ENCODE results near the gene RP9. TPM values are rescaled to one million over a fixed set of nuclear protein-coding genes. Genes with fewer than 3 reads are reported as not detected.

RP9 gene
- total and polyA plus RNA-seq, 9 of the 15 experiments (the other 6 are each of a cell fraction or from before 2014, with no cell fraction given) = 10.7 to 44.8 (median 33.4) TPM

DNA sequence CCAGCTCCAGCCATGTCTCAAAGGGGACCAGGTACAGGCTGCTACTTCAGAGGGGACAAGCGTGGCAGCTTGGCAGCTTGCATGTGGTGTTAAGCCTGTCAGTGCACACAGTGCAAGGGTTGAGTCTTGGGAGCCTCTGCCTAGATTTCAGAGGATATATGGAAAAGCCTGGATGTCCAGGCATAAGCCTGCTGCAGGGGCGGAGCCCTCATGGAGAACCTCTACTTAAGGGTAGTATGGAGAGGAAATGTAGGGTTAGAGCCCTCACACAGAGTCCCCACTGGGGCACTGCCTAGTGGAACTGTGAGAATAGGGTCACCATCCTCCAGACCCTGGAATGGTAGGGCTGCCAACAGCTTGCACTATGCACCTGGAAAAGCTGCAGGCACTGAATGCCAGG, 38.9 kb downstream of the RP9 start:
- H3K27me3 ChIP-seq (ENCODE audit: control insufficient read depth in 2 of 2, insufficient read depth in 2 of 2, low read length in 2 of 2) = no peaks in the 10 kb centered on the region
- H3K9me1 ChIP-seq (ENCODE audit: control insufficient read depth, insufficient read depth, low read length) = no peaks in the 10 kb centered on the region
- in situ Hi-C loops (cut with MboI) (no loop called here), intact Hi-C loops (cut with micrococcal nuclease) (no loop called here)
- H3K36me3 ChIP-seq (ENCODE audit: control insufficient read depth, insufficient read depth, low read length) = no peaks in the 10 kb centered on the region
- no peaks in the 10 kb centered on the region for H3K79me2 ChIP-seq (ENCODE audit: control insufficient read depth, insufficient read depth, low read length)
- H3K4me3 ChIP-seq = no peak overlapping the region
- no peak overlapping the region for H2AFZ ChIP-seq (ENCODE audit: low read depth, low read length)
- POLR2A ChIA-PET = interaction anchor here (0.6 kb wide), 1 partner anchor 435 kb away, joined by 3 read pairs; no protein-coding TSS in a partner anchor
- WGBS (ENCODE audit: insufficient coverage, low coverage, missing lambda C conversion rate) = 24% methylated on average over 2 of the region's 2 CpGs
- H3K27ac ChIP-seq (ENCODE audit: extremely low read depth, low read depth, low read length) = no peak overlapping the region
- no peaks in the 10 kb centered on the region; a peak in 1 of 5 replicates for H3K4me1 ChIP-seq (replicated peaks in 1 of 2; ENCODE audit: control insufficient read depth in 2 of 2, insufficient read depth in 2 of 2, low read length in 2 of 2)
- FAIRE-seq (no peak), DNase-seq (ENCODE audit: extremely low read depth in 1 of 4, low spot score in 3 of 4) (no peak), ATAC-seq (no peak)
- no TSS peak for BruUV-seq (replicated peaks)
- no peaks in the 10 kb centered on the region for H4K20me1 ChIP-seq (replicated peaks; ENCODE audit: control insufficient read depth, insufficient read depth, low read length)
- CTCF ChIA-PET (ENCODE audit: low intra/inter-chr PET ratio) = no interaction called here
- peaks cover 10% of the 10 kb centered on the region for H3K9me3 ChIP-seq (replicated peaks; ENCODE audit: control insufficient read depth, insufficient read depth, low read depth, low read length)
- no peak overlapping the region for H3K9ac ChIP-seq (ENCODE audit: insufficient read depth in 1 of 2, low read depth in 2 of 2, low read length in 2 of 2)
- H3K4me2 ChIP-seq (ENCODE audit: insufficient read depth, low read length) = no peak overlapping the region
- TF ChIP-seq TRIM28 (IDR thresholded peaks at IDR 0.05) = peak; percentile 90
- no peak for TF ChIP-seq POLR3A (IDR thresholded peaks at IDR 0.05; ENCODE audit: borderline replicate concordance, extremely low read depth, insufficient read depth, insufficient read length)
- no peak for TF ChIP-seq ZNF431 (CRISPR knock-in tag; IDR thresholded peaks at IDR 0.05)
- TF ChIP-seq ZBTB49 (CRISPR knock-in tag; IDR thresholded peaks at IDR 0.05; ENCODE audit: borderline replicate concordance) = no peak
- no peak for TF ChIP-seq HMBOX1 (IDR thresholded peaks at IDR 0.05)
- TF ChIP-seq ELF1 (tag; IDR thresholded peaks at IDR 0.05) = no peak
- TF ChIP-seq ZSCAN29 (IDR thresholded peaks at IDR 0.05) = no peak
- TF ChIP-seq, protein P1, sequence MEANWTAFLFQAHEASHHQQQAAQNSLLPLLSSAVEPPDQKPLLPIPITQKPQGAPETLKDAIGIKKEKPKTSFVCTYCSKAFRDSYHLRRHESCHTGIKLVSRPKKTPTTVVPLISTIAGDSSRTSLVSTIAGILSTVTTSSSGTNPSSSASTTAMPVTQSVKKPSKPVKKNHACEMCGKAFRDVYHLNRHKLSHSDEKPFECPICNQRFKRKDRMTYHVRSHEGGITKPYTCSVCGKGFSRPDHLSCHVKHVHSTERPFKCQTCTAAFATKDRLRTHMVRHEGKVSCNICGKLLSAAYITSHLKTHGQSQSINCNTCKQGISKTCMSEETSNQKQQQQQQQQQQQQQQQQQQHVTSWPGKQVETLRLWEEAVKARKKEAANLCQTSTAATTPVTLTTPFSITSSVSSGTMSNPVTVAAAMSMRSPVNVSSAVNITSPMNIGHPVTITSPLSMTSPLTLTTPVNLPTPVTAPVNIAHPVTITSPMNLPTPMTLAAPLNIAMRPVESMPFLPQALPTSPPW (CRISPR knock-in tag; IDR thresholded peaks at IDR 0.05) = no peak
- no peak for TF ChIP-seq ZNF445 (CRISPR knock-in tag; IDR thresholded peaks at IDR 0.05; ENCODE audit: low read depth)
- TF ChIP-seq CXXC5 (CRISPR knock-in tag; IDR thresholded peaks at IDR 0.05) = no peak
- no peak for TF ChIP-seq ZNF551 (CRISPR knock-in tag; IDR thresholded peaks at IDR 0.05)
- TF ChIP-seq TRIM24 (IDR thresholded peaks at IDR 0.05) = peak in 1 of 2 experiments; percentile 39; a peak in 1 of 4 replicates
- no peak for TF ChIP-seq DACH1 (IDR thresholded peaks at IDR 0.05; ENCODE audit: partially characterized antibody)
- TF ChIP-seq, protein P2, sequence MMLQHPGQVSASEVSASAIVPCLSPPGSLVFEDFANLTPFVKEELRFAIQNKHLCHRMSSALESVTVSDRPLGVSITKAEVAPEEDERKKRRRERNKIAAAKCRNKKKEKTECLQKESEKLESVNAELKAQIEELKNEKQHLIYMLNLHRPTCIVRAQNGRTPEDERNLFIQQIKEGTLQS (IDR thresholded peaks at IDR 0.05) = no peak
- TF ChIP-seq, protein P2 (CRISPR knock-in tag; conservative IDR thresholded peaks at IDR 0.05) = no peak
- no peak for TF ChIP-seq ZBED1 (IDR thresholded peaks at IDR 0.05)
- no peak for TF ChIP-seq WHSC1 (IDR thresholded peaks at IDR 0.05; ENCODE audit: low read length)
- TF ChIP-seq KLF6 (CRISPR knock-in tag; IDR thresholded peaks at IDR 0.05; ENCODE audit: borderline replicate concordance) = no peak
- TF ChIP-seq PCBP2 (IDR thresholded peaks at IDR 0.05; ENCODE audit: low read depth, low read length, poor library complexity, severe bottlenecking) = no peak
- no peak for TF ChIP-seq BHLHE40 (IDR thresholded peaks at IDR 0.05; ENCODE audit: low read length)
